CMK (cell line): ENCODE measurements around the gene TIAM2.

Experiments
- DNase-seq: peaks from one replicate; pipeline ENCODE4 v3.0.0-alpha.2; 2010; ENCODE audit warnings: low read depth

TIAM2 gene

DNA sequence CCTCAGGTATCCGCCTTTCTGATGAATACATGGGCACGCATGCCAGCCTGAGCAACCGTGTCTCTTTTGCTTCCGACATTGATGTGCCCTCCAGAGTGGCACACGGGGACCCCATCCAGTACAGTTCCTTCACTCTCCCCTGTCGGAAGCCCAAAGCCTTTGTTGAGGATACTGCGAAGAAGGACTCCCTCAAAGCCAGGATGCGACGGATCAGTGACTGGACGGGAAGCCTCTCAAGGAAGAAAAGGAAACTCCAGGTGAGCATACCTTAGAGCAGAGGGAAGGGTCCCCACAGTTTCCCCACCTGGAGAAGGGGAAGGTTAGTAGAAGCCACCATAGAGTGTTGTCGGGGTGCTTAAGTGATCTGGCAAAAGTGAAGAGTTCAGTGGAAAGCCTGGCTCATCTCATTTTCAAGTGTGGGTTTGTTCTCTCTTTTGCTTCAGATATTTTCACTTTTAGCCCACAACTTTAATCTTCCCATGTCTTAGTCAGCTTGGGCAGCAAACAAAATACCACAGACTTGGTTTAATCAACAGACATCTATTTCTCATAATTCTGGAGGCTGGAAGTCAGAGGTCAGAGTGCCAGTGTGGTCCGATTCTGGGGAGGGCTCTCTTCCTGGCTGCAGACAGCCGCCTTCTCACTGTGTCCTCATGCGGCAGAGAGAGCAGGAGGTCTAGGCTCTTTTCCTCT lies 135.2 kb downstream of the TIAM2 start:
- DNase-seq, result no peak

DNA sequence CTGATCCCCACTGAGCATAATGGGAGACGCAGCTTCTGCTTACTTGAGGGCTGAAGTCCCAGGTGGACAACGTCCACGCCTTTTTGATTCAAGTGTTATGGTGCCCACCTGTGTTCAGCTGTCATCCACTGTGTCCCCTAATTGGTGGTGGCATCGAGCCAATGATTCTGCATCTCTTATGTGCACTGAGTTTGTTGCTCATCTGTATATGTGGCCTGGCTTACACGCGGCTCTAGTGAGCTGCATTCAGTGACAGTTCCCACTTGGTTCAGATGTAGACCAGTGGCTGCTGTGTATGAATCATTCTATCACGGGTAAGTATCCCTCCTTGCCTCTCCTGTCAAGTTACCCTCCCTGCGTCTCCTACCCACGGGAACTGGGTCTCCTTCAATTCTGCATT lies 137.5 kb downstream of the TIAM2 start:
- no peak for DNase-seq

DNA sequence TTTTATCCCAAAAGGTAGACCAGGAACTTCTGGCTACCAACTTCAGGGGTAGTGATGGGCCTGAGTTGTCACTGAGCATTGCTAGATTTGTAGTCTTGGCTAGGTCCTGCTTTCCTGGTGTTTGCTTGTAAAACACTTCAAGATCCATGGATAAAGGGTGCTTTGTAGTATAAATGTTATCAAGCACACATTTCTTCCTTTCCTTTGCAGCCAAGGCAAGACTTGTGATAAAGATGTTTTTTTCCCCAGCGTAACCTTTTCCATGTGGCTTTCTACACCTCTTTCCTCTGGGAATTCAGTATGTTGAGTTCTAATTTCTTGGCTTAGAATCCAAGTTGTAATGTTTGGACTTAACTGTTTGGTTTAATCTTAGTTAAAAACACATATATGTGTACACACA lies 145.9 kb downstream of the TIAM2 start:
- DNase-seq, result no peak

DNA sequence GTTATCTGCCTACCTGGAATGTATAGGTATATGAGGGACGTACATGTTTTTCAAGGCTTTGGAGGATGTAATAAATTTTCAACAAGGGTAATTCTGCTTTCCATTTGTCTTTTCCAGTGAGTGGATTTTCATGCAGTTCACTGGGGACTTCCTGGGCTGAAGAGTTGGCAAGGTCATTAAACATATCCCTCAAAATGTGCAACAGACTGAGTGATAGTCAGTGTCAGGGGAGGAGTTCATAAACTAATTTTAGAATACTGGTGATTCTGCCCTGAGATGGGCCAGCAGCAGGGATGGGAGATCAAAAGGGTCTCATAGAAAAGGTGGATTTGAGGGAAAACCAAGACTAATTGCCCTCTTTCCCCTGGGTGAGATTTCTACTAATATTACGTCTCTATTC lies 146.4 kb downstream of the TIAM2 start:
- no peak for DNase-seq

DNA sequence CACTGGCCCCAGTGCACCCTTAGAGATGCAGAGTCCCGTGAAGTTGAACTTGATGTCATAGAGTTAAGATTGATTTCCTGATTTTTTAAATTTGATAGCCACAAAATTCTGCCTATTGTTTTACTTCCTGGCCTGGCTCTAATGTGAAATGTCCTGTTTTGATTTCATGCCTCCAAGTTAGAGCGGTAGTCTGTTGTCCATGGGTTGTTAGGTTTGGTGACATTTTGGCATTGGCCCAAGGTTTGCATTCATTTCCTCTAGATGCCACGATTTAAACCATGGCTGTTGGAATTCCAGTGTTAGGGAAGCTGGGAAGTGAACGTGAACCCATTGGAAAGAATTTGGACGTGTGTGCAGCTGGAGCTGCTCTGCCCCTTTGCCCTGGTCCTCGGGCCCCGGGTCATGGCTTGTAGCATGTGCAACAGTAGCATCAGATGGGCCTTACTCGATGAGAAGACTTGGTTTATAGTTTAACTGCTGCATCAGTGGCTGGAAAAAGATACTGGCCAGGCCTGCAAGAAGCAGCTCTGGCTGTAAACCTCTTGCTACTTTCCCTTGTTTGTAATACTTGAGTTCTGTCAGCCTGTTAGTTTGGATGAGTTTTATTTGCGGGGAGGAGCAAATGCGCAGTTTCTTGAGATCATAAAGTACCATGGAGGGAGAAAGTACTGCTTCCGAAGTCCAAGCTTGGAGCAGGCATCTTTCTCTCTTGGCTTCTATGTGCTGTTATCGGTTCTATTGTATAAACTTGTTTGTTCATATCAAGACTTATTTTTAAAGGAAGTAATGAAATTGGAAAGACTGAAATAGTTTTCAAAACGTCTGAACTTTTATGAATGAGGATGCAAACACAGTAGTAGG lies 147.3 kb downstream of the TIAM2 start:
- no peak for DNase-seq

DNA sequence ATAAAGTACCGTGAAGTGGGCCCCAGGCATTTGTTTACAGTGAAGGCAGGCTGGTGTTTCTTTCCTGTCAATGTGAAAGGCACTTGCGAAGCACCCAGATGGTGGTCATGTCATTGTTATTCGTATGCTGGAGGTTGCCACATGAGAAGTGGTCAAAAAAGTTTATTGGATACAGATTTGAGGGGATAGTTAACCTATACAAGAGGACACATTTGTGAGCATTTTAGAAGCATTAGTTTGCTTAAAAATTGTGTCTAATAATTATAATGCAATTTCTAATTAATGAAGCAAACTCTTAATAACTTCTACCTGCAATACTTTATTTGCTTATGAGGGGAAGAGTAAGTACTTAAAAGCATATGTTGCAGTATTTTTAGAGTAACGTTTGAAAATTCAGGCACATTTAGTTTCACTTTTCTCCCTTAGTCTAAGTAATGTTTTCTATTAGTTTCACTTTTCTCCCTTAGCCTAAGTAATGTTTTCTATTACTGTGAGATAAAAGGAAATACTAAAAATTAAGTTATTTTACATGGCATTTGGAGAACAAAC lies 148.0 kb downstream of the TIAM2 start:
- DNase-seq, result no peak

DNA sequence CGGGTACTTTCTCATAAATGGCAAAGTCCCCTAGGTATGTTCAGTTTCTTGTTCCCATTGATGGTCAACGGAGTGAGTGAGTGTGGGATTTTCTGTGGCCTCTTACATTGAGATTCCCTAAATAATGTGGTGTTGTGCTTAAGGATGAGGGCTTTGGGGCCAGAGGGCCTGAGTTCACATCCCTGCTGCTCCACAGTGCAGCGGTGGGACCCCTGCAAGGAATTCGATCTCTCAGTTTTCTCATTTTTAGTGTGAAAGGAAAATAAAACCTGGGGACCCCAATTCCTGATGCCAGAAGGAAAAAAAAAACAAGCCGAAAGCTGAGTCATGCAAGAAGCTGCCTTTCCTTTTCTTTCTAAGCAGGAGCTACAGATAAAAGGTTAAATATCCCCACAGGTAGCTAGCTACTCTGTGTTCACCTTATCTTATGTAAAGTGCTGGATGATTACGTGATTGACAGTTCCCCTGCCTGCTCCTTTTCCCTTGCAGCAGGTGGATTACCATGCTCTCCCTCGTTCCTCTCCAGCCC lies 148.5 kb downstream of the TIAM2 start:
- DNase-seq, result no peak

DNA sequence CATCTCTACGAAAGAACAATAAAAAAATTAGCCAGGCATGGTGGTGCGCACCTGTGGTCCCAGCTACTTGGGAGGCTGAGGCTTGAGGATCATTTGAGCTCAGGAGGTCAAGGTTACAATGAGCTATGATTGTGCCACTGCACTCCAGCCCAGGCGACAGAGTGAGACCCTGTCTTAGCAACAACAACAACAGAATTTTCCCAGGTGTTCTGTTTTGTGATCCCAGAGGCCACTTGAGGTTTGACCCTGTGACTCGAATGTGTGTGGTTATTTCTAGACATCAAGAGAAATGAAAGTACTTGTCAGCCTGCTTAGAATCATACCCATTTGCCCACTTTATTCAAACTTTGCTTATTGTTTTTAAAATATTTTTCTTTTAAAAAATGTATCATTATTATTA lies 151.1 kb downstream of the TIAM2 start:
- no peak for DNase-seq

DNA sequence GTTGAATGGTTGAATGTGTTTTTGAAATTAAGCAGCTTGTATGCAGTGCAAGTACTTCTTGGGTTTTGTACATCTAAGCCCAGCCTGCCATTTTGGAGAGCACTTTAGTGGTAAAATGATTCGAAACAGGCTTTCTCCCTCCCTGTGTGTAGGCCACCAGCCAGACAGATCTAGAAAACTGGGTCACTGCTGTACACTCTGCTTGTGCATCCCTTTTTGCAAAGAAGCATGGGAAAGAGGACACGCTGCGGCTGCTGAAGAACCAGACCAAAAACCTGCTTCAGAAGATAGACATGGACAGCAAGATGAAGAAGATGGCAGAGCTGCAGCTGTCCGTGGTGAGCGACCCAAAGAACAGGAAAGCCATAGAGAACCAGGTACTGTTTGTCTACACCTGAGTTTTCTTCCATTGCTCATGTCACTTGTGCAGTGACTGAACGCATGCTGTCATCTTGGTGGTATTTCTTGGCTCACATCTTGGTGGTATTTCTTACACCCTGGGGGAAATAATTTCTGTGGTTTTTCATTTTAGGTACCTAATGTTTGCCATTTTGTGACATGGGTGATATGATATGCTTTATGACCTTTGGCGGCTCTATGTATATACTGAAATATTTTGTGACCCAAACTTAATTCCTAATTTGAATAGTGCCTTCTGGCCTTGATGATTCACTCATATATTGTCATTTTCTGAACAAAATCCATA lies 153.0 kb downstream of the TIAM2 start:
- no peak for DNase-seq

DNA sequence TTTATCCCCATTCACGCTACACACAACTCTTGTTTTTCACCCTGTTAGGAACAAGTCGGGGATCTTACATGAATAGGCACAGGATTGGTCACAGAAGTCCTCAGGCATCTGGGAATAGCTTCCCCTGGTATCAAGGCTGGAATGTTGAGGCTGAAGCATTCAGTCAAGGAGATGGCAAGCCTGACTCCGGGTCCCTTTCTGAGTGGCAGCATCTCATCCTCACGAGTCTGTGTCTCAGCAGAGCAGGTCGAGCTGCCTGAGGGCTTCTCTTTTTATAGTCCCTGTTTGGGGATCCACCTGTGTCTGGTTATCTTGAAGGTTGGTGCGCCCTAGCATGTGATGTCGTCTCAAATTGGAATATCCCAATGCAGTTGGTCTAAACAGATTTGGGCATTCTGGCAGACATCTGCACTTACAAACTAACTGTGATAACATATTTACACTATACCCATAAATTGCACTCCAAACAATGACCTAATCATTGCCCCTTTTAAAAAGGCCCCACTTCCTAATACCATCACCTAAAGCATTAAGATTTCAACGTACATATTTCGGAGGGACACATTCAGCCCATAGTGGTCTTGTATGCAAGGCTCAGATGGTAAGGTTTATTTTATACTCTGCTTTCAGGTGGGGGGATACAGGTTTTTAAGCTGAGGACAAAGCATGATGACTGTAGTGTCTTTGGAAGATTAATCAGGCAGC lies 156.0 kb downstream of the TIAM2 start:
- no peak for DNase-seq

DNA sequence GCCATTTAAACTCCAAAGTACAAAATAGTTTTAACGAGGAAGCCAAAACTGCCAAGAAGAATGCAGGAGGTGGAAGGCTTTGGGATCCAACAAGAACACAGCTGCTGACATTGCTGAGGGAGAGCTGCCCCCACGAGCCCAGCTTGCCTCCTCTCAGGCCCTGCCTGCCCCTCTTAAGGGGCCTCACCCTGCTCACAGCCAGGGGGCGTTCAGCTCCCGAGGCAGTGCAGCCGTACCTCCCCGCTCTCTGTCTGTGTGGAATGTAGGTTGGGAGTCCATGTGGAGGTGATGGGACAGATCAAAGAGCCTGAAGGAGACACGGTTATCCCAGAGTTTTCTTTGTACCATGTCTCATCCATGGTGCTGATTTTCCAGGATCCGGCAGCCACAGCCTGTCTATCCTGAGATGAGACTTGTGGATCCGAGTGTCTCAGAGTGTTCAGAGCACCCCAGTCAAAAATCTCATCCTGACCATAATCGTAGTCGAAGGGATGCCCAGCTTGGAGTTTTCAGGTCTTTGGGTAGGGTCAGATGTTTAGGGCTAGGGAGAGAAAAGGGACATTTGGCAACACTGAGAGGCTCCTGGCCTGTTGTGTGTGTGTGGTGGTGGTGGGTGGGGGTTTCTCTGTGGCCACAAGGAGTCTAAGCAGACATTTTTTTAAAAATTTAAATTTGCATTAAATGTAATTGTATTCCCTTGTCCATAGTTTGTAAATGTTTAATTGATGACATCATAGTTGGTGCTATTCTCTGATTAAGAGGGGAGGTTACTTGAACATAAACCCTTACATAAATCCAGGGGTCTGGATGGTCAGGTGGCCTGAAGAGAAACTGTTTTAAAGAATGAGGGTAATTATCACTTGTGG lies 157.3 kb downstream of the TIAM2 start:
- no peak for DNase-seq

DNA sequence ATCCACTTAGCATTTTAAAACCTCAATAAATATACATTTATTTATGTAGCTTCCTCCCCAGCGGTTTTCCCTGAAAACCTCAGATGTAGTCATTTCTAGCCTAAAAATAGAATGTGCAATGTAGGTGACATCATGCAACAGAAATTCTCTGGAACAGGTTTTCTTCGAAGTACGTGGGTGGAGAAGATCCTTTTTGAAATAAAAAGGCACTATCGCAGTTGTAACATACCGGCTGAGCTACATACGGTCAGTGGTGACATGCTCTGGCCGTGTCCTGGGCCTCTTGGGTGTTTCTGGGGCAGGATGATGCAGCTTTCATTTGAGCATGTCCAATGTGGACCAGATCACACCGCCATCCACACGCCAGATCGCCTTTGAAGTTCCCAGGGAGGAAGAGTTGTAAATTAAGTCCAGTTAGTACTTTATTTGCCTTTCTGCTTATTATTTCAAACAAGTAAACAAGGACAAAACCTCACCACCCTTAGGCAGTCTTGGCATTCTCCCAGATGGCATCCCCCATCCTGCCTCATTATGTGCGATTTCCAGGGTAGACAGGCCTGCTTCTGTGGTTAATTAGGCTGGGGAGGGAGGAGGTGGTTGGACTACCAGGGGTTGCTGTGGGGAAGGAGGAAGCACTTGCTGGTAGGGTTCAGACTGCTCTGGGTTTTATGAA lies 159.2 kb downstream of the TIAM2 start:
- DNase-seq, result no peak

DNA sequence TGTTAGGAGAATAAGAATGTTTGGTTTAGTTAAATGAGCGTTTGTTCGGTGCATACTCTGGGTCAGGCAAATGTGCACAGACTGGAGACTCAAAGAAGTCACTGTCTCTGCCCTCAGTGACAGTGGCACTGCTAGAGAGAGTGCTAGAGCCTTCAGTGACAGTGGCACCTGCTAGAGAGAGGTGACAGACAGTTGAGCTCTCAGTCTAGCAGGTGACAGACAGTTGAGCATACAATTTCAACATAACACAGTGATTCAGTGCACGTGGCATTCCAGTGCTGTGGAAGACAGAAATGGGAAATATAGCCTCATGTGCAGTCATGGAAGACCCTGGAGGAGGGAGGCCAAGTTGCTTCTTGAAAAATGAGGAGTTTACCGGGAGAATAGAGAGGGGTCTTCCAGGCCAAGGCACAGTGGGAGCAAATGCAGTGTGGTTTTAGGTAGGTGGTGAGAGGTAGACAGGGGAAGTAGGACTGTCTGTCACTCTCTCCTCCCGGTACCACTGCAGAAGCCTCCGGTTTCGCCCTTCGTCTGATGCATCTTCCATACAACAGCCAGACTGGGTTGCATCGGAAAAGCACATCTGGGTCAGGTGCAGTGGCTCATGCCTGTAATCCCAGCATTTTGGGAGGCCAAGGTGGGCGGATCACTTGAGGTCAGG lies 160.8 kb downstream of the TIAM2 start:
- no peak for DNase-seq

DNA sequence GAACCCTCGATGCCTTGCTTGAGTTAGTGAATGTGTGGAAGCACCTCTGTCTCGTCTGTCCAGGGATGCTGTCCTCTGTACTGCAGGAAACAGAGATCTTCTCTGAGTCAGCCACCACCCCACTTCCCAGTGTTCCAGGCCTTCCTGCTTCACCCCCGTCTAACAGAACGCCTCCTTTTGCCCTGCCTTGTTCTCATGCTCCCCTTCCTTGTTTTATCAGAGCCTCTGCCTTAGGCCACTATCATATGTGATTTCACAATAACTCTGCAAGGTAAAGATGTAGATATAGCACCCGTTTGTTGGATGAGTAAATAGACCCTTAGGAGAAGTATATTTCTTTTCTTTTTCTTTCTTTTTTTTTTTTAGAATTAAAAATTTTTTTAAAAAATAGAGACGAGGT lies 162.0 kb downstream of the TIAM2 start:
- no peak for DNase-seq

DNA sequence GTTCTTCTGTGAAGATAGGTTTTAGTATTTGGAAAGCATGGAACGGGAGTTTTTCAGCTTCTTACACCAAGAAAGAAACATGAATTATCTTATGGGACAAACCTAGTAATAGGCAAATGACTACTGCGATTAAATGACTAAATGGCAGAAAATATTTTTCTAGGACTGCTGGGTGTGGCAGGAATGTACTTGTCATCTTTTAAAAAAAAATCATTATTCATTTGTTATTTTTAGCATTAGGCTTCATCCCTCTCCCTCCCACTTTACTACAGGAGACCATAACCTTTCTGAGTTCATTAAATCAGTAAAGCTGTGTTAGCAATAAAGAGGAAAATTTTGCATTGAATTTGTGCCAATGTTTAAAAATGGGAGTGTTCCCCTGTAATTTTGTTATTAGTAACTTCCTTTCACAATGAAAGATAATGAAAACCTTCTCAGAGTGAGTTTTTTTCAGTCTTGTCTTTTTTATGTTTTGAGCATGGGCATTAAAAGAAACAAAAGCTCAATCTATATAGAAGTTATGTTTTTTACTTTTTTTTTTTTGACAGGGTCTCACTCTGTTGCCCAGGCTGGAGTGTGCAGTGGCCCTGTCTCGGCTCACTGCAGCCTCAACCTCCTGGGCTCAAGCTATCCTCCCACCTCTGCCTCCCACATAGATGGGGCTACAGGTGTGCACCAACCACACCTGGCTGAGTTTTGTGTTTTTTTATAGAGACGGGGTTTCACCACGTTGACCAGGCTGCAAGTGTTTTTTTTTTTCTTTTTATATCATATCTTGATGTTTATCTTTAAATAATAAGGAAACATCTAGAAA lies 163.1 kb downstream of the TIAM2 start:
- no peak for DNase-seq

DNA sequence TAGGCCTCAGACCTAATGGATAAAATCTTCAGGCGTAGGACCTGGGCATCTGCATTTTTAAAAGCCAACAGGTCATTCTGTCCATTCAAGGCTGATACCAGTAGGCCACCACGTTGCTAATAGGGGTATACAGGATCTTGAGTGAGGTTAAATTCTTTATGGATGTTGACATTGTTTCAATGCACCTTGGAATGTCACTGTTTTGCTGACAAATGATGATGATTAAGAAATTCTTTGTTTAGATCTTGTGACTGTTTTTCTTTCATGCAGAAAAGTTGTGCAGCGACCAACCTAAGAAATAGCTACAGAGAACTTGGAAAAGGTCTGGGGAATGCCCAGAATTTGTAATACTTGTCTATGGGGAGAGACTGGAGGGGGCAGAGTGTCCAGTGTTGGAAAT lies 167.6 kb downstream of the TIAM2 start:
- no peak for DNase-seq

DNA sequence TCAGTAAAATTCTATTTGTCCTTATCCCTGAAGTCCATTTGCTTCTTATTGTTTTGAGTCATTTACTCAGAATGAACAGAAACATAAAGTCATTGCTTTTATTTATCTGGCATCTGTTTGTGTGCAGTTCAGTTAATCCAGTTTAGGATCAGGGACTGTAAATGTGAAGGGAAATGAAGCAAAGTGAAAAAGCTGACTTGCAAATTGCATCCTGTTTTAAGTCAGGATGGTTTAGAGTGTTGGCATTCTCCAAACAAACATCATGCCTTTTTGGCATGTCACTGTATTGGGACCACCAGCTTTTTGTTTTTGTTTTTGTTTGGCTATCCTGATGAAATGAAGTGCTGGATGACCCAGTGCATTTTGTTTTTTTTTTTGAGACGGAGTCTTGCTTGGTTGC lies 168.5 kb downstream of the TIAM2 start:
- DNase-seq, result no peak

DNA sequence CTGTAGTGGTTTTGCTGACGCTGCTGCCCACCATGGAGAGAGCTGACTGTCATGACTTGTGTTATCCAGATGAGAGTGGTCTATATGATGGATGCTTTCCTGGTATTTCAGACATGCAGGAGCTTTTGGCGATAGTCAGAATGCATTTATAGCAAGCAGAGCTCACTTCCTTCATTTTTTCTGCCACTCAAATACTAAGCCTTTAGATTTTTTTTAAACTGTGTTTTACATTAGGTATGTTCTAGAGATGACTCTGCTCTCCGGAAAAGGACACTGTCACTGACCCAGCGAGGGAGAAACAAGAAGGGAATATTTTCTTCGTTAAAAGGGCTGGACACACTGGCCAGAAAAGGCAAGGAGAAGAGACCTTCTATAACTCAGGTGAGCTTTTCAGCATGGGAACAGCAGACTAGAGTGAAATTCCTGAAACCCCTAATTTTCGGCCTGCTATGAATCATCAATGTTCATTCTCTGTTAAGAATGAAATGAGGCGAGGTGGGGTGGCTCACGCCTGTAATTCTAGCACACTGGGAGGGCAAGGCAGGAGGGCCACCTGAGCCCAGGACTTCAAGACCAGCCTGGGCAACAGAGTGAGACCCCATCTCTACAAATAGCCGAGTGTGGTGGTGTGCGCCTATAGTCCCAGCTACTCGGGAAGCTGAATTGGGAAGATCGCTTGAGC lies 170.1 kb downstream of the TIAM2 start:
- no peak for DNase-seq
